A549 (cell line): ENCODE results near the gene NUP214.

Experiments
- CTCF ChIP-seq: fragments of >200 bp; sonication (Bioruptor Twin); formaldehyde crosslinking; IDR thresholded peaks from 3 replicates; pipeline ENCODE4 v1.5.1; 2016
- HES2 ChIP-seq: fragments of >200 bp; sonication (Bioruptor Twin); formaldehyde crosslinking; IDR thresholded peaks from 2 replicates; pipeline ENCODE4 v1.6.1; 2016
- KDM5A ChIP-seq: fragments of 200-600 bp; sonication (generic); IDR thresholded peaks from 2 replicates; pipeline ENCODE4 v1.6.1; 2016; ENCODE audit warnings: antibody characterized with exemption, mild to moderate bottlenecking
- MAFK ChIP-seq: fragments of 450-650 bp; IDR thresholded peaks from 2 replicates; pipeline ENCODE4 v1.6.1; 2014; ENCODE audit not compliant: partially characterized antibody
- MYC ChIP-seq: IDR thresholded peaks from 2 replicates; pipeline ENCODE4 v1.6.1; 2012; ENCODE audit warnings: mild to moderate bottlenecking, inconsistent platforms, low read length, improper control_type of control experiment, borderline replicate concordance
- POLR2A ChIP-seq: IDR thresholded peaks from 2 replicates; pipeline ENCODE4 v1.6.1; 2012; ENCODE audit warnings: mild to moderate bottlenecking, low read length
- POLR2AphosphoS2 ChIP-seq: conservative IDR thresholded peaks from 2 replicates; pipeline ENCODE4 v1.6.1; 2012; ENCODE audit warnings: low read length, improper control_type of control experiment, inconsistent platforms
- RAD21 ChIP-seq, 2 experiments: fragments of >200 bp in 1 of 2; sonication (Bioruptor Twin) in 1 of 2; formaldehyde crosslinking in 1 of 2; IDR thresholded peaks in 1 of 2; conservative IDR thresholded peaks in 1 of 2; 2 replicates in 1 of 2; 3 replicates in 1 of 2; pipeline ENCODE4 v1.6.1; 2012 to 2018; ENCODE audit warnings: inconsistent platforms in 1 of 2
- REST ChIP-seq: fragments of 200-600 bp; sonication (generic); IDR thresholded peaks from 2 replicates; pipeline ENCODE4 v1.6.1; 2016; ENCODE audit warnings: antibody characterized with exemption, mild to moderate bottlenecking, moderate library complexity
- RFX5 ChIP-seq: fragments of 450-650 bp; IDR thresholded peaks from 2 replicates; pipeline ENCODE4 v1.7.1; 2014; ENCODE audit warnings: antibody characterized with exemption, mild to moderate bottlenecking, moderate library complexity
- SMC3 ChIP-seq: fragments of >200 bp; sonication (Bioruptor Twin); formaldehyde crosslinking; IDR thresholded peaks from 3 replicates; pipeline ENCODE4 v1.6.1; 2018; ENCODE audit warnings: inconsistent platforms
- SREBF2 ChIP-seq: fragments of 450-650 bp; IDR thresholded peaks from 2 replicates; pipeline ENCODE4 v1.6.1; 2014; ENCODE audit warnings: mild to moderate bottlenecking, moderate library complexity
- TF ChIP-seq, protein P1 (sequence below): IDR thresholded peaks from 2 replicates; pipeline ENCODE4 v1.6.1; 2012
- TF ChIP-seq, protein P2 (sequence below): IDR thresholded peaks from 2 replicates; pipeline ENCODE4 v1.6.1; 2012; ENCODE audit warnings: low read depth, borderline replicate concordance

GRCh38 chr9:131092030-131092429 lies 33.4 kb upstream of the NUP214 start:
- TF ChIP-seq HES2, result no peak
- no peak for TF ChIP-seq POLR2AphosphoS2
- TF ChIP-seq, protein P1, sequence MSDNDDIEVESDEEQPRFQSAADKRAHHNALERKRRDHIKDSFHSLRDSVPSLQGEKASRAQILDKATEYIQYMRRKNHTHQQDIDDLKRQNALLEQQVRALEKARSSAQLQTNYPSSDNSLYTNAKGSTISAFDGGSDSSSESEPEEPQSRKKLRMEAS, result no peak
- TF ChIP-seq MYC, result no peak
- TF ChIP-seq SMC3, result no peak
- TF ChIP-seq SREBF2, result no peak
- no peak for TF ChIP-seq RFX5
- no peak for TF ChIP-seq KDM5A
- TF ChIP-seq CTCF, result no peak
- TF ChIP-seq, protein P2, sequence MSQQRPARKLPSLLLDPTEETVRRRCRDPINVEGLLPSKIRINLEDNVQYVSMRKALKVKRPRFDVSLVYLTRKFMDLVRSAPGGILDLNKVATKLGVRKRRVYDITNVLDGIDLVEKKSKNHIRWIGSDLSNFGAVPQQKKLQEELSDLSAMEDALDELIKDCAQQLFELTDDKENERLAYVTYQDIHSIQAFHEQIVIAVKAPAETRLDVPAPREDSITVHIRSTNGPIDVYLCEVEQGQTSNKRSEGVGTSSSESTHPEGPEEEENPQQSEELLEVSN, result no peak
- no peak for TF ChIP-seq POLR2A
- TF ChIP-seq RAD21 (conservative IDR thresholded peaks at IDR 0.05 in 1 of 2, IDR thresholded peaks at IDR 0.05 in 1 of 2), result no peak
- TF ChIP-seq REST, result no peak
- no peak for TF ChIP-seq MAFK
